Activated CD4-positive, alpha-beta T cell treated with anti-CD3 and anti-CD28 coated beads, Interleukin-2, Interleukin-4, amounts not matched to agents 100 ng/mL and 50 ng/mL, durations not matched to agents 16 hours and 8 hours (primary cell): ENCODE measurements around the gene OR6J1.

ENCODE experiments used
- DNase-seq: peaks from one replicate; pipeline ENCODE4 v3.0.0-alpha.2; 2020; ENCODE audit warnings: low spot score

Gene OR6J1

DNA sequence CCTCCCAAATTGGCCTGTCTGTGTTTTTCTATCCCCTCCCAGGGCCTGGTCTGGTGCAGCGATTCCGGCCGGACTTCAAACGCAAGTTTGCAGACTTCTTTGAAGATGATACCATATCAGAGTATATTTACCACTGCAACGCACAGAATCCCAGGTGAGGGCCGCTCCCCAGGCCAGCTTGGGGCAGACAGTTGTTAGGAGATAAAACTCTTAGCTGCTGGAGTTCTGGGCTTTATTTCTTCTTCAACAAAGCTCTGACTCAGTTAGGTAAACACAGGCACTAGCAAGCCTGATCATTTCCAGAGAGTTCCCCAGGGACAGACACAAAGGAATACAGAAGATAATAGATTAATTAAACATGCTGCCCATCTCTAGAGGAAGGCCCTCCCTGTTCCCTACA lies 37.8 kb downstream of the OR6J1 start:
- DNase-seq: no peak

DNA sequence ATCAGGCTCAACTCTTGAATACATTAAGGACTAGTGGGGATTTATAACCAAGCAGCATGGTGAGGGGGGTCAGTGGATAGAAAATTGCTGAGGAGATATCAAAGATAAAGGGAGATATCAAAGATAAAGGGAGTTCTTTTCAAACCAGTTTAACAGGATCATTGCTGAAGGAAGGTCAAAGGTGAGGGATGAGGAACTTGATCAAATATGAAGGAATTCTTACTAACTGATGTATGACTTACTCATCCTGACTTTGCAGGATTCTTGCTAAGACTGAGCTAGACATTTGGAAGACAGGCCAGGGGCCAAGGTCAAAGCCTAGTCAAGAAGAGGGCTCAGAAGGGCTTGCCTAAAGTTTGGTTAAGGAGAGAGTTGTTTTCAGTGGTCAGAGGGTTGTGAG lies 41.3 kb downstream of the OR6J1 start:
- no peak for DNase-seq

DNA sequence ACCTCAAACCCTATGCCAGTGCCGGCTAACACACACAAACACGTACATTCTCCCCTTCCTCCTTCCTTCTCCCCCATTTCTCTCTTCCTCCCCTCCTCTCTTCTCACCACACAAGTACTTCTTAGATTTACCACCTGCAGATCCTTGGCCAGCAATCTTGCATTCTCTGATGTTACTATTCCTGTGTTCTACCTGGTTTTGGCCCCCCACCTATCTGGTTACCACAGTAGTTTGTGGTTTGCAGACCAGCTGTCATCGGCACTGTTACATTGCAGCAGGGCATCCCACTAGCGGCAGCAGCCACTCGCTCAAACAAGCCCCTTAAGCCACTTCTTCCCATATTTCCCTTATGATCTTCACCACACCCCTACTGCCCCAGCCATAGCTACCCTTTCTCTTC lies 42.2 kb downstream of the OR6J1 start:
- no peak for DNase-seq

DNA sequence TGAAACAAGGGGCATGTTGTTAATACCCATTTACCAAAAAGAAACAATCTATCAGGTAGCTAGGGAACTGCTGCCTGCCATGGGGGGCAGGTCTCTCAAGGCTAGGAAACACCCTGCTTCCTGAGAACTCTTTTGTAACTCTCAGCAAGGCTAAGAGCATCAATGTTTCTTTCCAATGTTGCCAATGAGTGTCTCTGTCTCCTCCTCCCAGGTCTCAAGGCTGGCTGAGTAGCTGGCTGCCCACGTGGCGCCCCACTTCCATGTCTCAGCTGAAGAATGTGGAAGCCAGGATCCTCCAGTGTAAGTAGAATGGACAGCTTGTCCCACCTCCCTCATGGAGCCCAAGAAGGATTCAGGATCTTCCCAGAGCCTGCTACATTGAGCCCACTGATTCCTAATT lies 42.7 kb downstream of the OR6J1 start:
- no peak for DNase-seq

DNA sequence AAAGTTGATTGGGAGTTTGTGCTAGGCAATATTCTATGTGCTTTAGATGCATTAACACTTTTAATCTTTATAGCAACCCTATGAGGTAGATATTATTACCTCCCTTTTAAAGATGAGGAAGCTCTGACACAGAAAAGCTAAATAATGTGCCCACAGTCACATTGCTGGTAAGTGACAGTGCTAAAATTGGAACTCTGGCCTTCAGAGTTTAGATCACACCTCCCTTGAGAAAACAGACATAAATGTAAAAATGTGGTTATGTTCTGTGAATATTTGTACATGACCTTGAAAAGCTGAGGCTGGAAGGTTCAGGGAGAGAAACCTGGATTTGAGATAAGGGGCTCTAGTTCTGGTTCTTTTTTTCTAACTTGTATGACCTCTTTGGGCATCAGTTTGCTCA lies 44.1 kb downstream of the OR6J1 start:
- DNase-seq: no peak

DNA sequence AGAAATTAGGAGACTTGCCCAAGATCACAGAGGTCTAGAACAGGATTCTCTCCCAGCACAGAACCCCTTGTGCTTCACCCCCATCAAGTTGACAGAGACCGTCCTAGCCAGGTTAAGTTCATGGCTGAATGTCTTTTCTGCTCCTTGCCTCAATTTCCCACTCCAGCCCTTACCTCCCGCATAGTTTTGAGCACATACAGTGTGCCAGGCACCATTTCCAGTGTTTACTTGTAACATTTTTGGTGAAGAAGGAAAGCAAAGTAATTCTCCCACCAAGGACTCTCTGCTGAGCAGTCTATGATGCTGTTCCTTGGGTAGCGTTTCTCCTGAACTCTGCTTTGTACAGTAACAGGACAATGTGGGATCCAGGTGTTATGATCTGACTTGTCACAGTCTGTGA lies 44.8 kb downstream of the OR6J1 start:
- DNase-seq: no peak

DNA sequence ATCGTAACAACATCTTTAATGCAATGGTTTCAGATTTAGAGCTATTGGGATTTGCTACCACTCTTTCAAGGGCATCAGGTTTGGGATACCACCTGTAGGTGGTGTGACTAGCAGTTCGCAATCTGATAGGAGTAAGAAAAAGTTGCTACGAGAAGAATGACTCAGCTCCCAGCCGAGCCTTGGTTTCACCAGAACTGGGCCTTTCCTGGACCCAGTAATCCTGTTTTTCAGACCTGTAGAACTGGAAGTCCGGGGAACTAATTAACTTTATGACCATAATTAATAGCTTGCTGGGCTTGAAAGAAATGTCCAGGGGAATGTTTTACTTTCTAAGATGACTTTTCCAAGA lies 45.3 kb downstream of the OR6J1 start:
- DNase-seq: peak; percentile 71

DNA sequence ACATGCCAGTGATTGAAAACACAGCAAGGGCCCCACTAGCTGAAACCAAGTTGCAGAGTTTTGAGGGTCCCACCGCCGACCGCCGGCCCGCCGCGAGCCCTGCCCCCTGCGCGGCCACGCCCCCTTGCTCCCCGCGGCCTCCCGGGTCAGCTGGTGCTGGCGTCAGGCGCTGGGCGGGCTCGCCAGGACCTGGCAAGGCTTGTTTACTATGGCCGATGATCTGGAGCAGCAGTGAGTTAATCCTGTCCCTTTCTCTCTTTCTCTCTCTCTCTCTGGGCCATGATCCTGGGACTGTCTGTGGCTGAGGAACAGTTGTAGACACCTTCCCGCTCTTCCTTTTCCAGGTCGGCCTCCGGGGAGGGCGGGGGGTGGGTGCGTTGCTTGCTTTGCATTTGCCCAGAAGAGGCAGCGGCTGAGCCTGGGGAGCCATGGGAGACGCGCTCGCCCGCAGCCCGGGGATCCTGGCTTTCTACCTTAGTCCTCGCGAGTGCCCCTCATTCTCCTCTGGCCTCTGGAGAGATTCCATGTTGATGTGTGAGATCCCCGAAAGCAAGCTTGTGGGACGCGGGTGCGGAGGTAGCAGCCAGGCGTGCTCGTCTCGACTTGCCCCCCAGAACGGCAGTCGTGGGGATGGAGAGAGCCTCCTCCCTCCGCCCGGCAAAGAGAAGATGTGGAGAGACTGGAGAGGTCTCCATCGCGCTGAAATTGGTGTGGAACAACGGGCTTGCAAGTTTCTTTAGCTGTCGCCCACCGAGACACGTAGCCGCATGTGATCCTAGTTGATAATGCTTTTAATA lies 45.9 kb downstream of the OR6J1 start, which contains the start of gene ABHD4:
TSS of gene ABHD4 (plus strand) at position 202 of the 797 bp plus-strand sequence. CDS start at position 209, 7 bp downstream.
- peak; percentile 62 for DNase-seq

DNA sequence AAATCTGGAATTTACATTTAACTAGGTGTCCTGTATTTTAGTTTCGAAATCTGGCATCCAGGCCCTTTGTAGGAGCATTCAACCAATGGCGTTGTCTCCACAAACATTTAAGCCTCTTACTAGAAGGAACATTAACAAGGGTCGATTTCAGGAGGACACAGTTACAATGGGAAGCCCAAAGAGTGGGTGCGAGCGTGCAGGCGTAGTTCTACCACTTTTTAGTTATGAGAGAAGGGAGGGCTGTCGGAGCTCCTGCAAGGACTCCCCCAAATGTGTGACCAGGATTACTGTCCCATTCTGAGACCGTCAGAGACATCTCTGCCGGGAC lies 46.4 kb downstream of the OR6J1 start:
- DNase-seq: no peak

DNA sequence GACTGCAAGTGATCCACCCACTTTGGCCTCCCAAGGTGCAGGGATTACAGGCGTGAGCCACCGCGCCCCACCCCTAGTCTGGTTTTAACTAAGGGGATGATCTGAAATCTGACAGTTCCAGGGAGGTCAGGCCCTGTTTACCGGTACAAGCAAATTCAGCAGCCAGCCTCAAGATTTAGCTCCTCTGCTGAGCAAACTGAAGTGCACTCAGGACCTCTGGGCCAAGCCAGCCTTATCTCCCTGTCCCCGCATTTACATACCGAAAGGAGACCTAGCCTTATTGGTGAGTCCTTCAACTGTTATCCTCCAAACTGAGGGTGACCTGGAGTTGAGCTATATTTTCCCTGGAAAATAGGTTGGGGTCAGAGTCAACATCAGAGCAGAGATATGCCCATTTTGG lies 46.9 kb downstream of the OR6J1 start:
- no peak for DNase-seq

DNA sequence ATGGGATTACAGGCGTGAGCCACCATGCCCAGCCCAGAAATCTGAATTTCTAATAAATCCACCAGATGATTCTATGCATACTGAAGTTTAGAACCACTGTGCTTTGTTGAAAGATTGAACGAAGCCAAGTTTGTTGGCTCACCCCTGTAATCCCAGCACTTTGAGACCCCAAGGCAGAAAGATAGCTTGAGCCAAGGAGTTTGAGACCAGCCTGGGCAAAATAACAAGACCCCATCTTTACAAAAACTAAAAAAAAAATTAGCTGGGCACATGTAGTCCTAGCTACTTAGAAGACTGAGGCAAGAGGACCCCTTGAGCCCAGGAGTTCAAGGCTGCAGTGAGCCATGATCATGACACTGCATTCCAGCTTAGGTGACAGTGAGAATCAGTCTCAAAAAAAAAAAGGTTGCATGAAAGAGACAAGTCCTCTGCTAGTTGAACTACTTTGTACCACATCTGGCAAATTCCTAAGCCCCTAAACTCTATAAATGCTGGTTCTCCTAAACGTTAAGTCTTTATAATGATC lies 47.7 kb downstream of the OR6J1 start:
- no peak for DNase-seq

DNA sequence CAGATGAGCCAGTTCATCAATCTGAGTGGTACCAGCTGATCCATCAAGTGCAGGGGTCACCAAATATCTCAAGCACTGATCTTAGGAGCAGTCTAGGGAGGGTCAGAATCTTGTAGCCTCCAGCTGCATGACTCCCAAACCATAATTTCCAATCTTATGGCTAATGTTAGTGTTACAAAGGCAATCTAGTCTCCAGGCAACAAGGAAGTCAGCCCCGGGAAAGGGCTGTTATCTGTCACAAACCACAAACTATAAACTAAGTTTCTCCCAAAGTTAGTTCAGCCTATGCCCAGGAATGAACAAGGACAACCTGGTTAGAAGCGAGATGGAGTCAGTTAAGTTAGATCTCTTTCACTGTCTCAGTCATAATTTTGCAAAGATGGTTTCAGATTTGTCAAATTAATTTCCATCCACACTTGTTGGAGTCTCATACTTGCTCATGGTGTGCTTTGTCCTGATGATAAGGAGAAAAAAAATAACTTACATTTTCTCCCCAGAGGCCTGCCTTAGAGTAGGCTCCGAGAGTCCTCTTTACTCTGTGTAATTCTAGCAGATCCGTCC lies 49.9 kb downstream of the OR6J1 start:
- DNase-seq: no peak

DNA sequence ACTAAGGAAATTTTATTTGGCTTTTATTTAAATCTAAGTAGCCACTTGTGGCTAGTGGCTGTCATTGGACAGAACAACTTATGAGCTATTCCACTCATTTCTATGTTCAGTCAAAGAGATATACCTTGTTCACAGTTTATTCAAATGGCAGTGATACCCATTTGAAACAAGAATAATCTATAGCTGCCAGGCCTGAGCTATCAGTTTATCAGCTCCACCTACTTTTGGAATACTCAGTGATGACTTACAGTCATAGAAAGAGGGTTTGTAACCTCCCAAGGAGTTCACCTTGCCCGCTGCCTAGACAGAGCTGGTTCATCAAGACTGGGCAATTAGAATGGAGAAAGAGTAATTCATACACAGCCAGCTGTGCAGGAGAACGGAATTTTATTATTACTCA lies 50.6 kb downstream of the OR6J1 start:
- no peak for DNase-seq

DNA sequence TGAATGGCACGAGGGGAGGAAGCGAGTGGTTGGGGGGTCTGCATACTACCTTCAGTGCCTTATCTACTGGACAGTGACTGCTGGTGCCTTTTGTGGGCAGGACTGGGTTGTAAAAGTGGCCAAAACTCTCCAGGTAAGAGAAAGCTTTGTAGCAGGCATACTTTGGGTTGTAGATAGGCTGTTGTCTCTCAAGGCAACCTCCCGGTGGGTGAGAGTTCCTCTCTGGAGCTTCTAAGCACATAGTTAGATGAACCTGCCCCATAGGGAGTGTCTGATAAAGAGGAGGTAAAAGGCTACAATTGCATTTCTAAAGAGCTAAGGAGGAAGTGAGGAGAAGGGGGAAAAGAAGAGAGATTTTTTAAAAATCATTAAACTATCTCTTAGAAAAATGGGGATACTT lies 51.0 kb downstream of the OR6J1 start:
- no peak for DNase-seq

DNA sequence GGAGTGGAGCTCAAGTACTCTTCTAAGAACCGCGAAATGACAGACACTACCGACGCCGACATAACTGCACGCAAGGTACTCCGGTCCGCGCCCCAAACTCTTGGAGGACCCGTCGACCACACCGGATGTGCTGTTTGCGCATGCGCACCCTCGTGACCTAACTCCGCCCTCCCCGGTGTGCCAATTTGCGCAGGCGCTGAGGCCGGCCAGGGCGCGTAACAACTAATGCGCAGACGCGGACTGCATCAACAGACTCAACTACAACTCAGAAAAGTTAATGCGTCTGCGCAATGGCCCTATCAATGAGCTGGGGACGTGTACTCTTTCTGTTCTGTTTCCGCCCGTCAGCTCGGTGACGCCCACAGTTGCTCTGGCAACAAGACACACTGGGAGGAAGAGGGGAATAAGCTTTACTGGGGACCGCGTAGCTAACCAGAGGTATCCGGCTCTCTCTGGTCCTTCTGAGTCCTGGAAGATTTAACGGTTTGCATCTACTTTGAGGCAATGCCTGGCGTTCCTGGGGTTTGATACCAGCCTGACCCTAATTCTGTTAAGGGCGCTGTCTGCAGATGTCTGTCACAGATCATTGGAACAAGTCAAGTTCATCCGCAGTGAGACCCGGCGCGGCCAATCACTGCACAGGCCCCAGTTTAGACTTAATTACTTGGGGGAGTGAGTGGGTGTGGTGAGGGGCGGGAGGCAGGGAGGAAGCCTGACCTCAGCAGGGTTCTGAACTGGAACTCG lies 54.9 kb downstream of the OR6J1 start, which contains the start of gene DAD1:
TSS of gene DAD1 (minus strand) at position 129 of the 744 bp plus-strand sequence. CDS start at position 62, 67 bp downstream.
- peak; percentile 100 for DNase-seq

DNA sequence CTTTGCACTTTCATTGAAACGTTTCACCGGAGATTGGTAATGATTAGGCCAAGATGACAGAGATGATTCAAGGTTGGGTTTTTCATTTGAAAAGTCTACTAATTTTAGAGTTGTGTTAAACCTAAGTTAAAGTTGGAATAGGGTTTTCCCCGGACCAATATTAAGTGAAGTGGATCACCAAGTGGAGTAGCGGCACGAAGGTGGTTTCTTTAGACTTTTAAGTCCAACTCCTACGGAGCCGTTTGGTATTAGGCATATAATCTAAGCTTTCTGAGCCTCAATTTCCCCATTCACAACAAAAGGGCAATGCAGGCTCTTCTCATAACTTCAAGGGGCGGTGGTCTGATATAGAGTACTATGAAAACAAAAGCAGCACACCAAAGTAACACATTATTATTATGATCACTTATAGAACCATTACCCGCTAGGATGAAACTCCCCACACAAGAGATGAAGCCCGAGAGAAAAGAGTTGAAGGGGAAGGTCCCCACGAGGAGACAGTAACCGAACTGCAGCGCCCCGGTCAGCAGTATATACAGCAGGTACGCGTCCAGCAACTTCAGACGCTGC lies 55.5 kb downstream of the OR6J1 start:
- DNase-seq: peak; percentile 57

DNA sequence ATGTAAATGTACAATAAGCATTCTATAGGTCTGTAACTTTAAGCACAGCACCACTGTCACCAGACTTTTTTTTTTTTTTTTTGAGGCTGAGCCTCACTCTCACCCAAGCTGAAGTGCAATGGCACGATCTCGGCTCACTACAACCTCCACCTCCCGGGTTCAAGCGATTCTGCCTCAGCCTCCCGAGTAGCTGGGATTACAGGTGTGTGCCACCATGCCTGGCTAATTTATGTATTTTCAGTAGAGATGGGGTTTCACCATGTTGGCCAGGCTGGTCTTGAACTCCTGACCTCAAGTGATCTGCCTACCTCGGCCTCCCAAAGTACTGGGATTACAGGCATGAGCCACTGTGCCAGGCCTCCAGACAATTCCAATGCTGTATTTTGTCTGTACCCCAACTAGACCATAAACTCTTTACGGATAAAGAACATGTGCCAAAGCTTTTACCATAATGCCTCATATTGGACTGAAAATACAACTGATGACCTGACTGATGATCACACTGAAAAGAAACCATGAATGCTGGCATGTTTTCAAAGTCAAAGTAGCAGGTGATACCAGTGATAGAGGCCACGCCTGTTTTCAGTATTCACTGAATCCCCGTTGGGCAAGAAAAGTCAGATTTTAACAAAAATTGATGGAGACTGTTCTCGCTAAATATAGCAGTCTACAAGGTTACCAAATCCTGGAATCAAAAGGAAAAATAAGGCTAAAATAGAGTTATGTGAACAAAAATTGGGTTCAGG lies 56.3 kb downstream of the OR6J1 start:
- DNase-seq: peak; percentile 45

DNA sequence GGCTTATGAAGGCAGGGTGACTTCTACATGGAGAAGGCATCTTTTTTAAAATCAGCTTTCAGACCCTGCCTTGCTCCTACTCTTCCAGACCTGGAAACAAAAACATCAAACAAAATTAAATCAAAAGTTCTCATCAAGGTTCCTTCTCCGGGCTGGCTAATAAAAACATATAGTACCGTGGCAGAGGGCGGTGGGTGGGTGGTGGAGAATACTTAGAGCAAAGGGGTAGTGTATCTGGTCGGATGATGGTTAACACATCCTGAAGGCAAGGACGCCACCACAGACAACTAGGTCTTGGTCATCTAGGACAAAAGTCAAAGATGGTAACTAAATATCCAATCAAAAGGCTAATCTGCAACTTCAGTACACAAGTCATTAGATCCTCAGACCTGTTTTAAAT lies 56.9 kb downstream of the OR6J1 start:
- no peak for DNase-seq

DNA sequence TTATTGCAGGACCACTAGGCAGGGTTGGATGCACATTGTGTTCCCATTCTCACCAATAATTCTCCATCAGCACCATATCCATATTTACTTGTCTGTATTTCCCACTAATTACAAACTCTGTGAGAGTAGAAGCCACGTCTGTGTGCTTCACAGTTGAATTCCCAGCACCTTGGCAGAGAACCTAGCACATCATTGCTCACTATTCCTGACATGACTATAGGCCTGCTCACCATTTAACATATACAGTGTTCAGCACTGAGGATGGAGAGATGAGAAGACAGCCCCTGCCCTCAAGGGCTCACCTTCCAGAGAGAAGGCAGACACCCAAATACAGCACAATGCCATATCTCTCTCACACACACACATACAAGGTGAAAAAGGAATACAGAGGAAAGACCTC lies 60.2 kb downstream of the OR6J1 start:
- no peak for DNase-seq
